Hematopoietic multipotent progenitor cell treated with erythropoietin and hydrocortisone succinate and interleukin-3 and kit ligand, for 8 days (in vitro differentiated cells): ENCODE measurements around the gene DNAH1.
"Not testable (repeated sequence)": the region's sequence is repeated elsewhere in the genome, so short reads cannot be mapped to it uniquely, and the experiment has no call there.

ENCODE experiments used
- DNase-seq: peaks from one replicate; pipeline ENCODE4 v3.0.0-alpha.2; 2015

The DNAH1 gene

GRCh38 chr3:52313774-52314188, 2.3 kb upstream of the DNAH1 start:
- no peak for DNase-seq

GRCh38 chr3:52314489-52314888, 1.6 kb upstream of the DNAH1 start:
- no peak for DNase-seq

GRCh38 chr3:52315006-52315405, 1.1 kb upstream of the DNAH1 start:
- no peak for DNase-seq

- DNase-seq: peak; percentile 44
Measured at GRCh38 chr3:52317208-52318000, 1.3 kb downstream of the DNAH1 start.

- DNase-seq: no peak
Measured at GRCh38 chr3:52318186-52318816, 2.2 kb downstream of the DNAH1 start.

GRCh38 chr3:52319921-52320595, 3.9 kb downstream of the DNAH1 start:
- DNase-seq: no peak

- no peak for DNase-seq
Measured at GRCh38 chr3:52321481-52321880, 5.4 kb downstream of the DNAH1 start.

GRCh38 chr3:52322466-52322865, 6.3 kb downstream of the DNAH1 start:
- peak; percentile 14 for DNase-seq

- DNase-seq: no peak
Measured at GRCh38 chr3:52323526-52324295, 7.6 kb downstream of the DNAH1 start.

- DNase-seq: no peak
Measured at GRCh38 chr3:52324676-52325075, 8.6 kb downstream of the DNAH1 start.

GRCh38 chr3:52325686-52326085, 9.6 kb downstream of the DNAH1 start:
- no peak for DNase-seq

GRCh38 chr3:52326976-52327375, 10.9 kb downstream of the DNAH1 start:
- DNase-seq: no peak

- DNase-seq: no peak
Measured at GRCh38 chr3:52327486-52328290, 11.6 kb downstream of the DNAH1 start.

GRCh38 chr3:52328536-52329080, 12.5 kb downstream of the DNAH1 start:
- DNase-seq: no peak

GRCh38 chr3:52330194-52330805, 14.2 kb downstream of the DNAH1 start:
- DNase-seq: no peak

GRCh38 chr3:52331091-52331490, 15.0 kb downstream of the DNAH1 start:
- DNase-seq: no peak

GRCh38 chr3:52331906-52332305, 15.8 kb downstream of the DNAH1 start:
- DNase-seq: no peak

GRCh38 chr3:52333869-52334557, 17.9 kb downstream of the DNAH1 start:
- no peak for DNase-seq

- not testable (repeated sequence) for DNase-seq
Measured at GRCh38 chr3:52338131-52338530, 22.0 kb downstream of the DNAH1 start.

- peak; percentile 85 for DNase-seq
Measured at GRCh38 chr3:52339612-52340011, 23.5 kb downstream of the DNAH1 start.

GRCh38 chr3:52341123-52341522, 25.0 kb downstream of the DNAH1 start:
- DNase-seq: no peak
